Liver (tissue), 3 donors: ENCODE measurements around the gene CDH4.

Experiments
- CTCF ChIP-seq: fragments of 150-350 bp; IDR thresholded peaks from 2 replicates; pipeline ENCODE4 v1.5.1; 2017; ENCODE audit warnings: improper control_type of control experiment, low read depth, low read length; ENCODE audit not compliant: missing input control
- GABPA ChIP-seq, 2 donors: IDR thresholded peaks in 1 of 2; conservative IDR thresholded peaks in 1 of 2; 2 replicates each; pipeline ENCODE4 v1.6.1; 2016; ENCODE audit warnings: antibody characterized with exemption in 2 of 2, mild to moderate bottlenecking in 1 of 2, moderate library complexity in 1 of 2
- RXRA ChIP-seq, 2 donors: IDR thresholded peaks; 2 replicates each; pipeline ENCODE4 v1.6.1; 2017 to 2018; ENCODE audit warnings: antibody characterized with exemption in 2 of 2, mild to moderate bottlenecking in 1 of 2
- donor health status: healthy.
- donor health status: healthy.

DNA sequence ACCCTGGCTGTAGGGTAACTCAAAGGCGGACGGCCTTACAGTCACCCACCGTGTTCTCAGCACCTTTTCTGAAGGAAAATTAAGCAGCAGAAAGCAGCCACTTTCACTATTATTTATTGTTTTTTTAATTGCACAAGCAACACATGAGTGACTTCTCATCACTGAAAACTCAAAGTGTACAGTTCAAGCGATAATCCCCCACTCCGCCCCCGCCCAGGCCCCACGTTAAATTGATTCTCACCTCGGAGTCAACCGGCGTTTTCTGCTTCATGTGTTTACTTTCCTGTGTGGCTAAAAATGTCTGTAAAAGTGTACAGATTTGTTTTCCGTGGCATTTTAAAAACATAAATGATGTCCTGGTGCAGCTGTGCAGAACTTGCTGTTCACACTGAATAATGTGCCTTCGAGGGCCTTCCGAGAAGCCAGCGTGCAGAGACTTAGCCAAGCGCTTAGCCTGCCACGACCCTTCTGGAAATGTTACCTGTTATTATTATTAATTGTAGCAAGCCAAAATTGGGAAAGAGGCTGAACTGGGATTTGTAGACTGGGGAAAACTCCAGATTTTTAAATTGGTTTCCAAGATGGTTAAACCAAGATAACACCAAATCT lies 335.7 kb downstream of the CDH4 start:
- TF ChIP-seq GABPA (IDR thresholded peaks at IDR 0.05 in 1 of 2, conservative IDR thresholded peaks at IDR 0.05 in 1 of 2) (no peak), RXRA (IDR thresholded peaks at IDR 0.05) (no peak), CTCF (no peak)
